ENCODE results near the gene UBTD1.

GRCh38 chr10:97522937-97523336 lies 24.2 kb downstream of the UBTD1 start:
- TF ChIP-seq CTCF (IDR thresholded peaks at IDR 0.05), result no peak
- no peak for TF ChIP-seq POLR2A (IDR thresholded peaks at IDR 0.05)
